Smooth muscle cell (in vitro differentiated cells): ENCODE results near the gene BCAR3. TPM values are rescaled to one million over a fixed set of nuclear protein-coding genes. Genes with fewer than 3 reads are reported as not detected.
"Not testable (repeated sequence)": the region's sequence is repeated elsewhere in the genome, so short reads cannot be mapped to it uniquely, and the experiment has no call there.

Source experiments
- DNase-seq: peaks from one replicate; lab custom pipeline; 2025; ENCODE audit not compliant: unreplicated experiment; lab: John Stamatoyannopoulos, UW
- H2AFZ ChIP-seq: fragments of 200-600 bp; sonication (generic); 2 replicates; pipeline ENCODE4 v1.6.0; 2016; ENCODE audit warnings: antibody characterized with exemption, low read depth, mild to moderate bottlenecking
- H3F3A ChIP-seq: fragments of 200-600 bp; sonication (generic); 2 replicates; pipeline ENCODE4 v1.6.0; 2017; ENCODE audit warnings: antibody characterized with exemption, low read depth
- H3K27ac ChIP-seq: fragments of 200-600 bp; sonication (generic); 2 replicates; pipeline ENCODE4 v1.5.1; 2016; ENCODE audit warnings: low read depth, mild to moderate bottlenecking
- H3K27me3 ChIP-seq: fragments of 200-600 bp; sonication (generic); 2 replicates; pipeline ENCODE4 v1.6.1; 2016; ENCODE audit warnings: low read depth, mild to moderate bottlenecking
- H3K36me3 ChIP-seq: fragments of 200-600 bp; sonication (generic); 2 replicates; pipeline ENCODE4 v1.5.1; 2016; ENCODE audit warnings: low read depth
- H3K4me1 ChIP-seq: fragments of 200-600 bp; sonication (generic); 2 replicates; pipeline ENCODE4 v1.5.1; 2016; ENCODE audit warnings: low read depth
- H3K4me2 ChIP-seq: fragments of 200-600 bp; sonication (generic); 2 replicates; pipeline ENCODE4 v1.6.0; 2016; ENCODE audit warnings: mild to moderate bottlenecking
- H3K4me3 ChIP-seq: fragments of 200-600 bp; sonication (generic); 2 replicates; pipeline ENCODE4 v1.5.1; 2016; ENCODE audit warnings: mild to moderate bottlenecking
- H3K79me2 ChIP-seq: fragments of 200-600 bp; sonication (generic); 2 replicates; pipeline ENCODE4 v1.6.0; 2016; ENCODE audit warnings: low read depth, mild to moderate bottlenecking
- H3K9ac ChIP-seq: fragments of 200-600 bp; sonication (generic); 2 replicates; pipeline ENCODE4 v1.6.0; 2016; ENCODE audit warnings: low read depth
- H3K9me3 ChIP-seq: fragments of 200-600 bp; sonication (generic); replicated peaks from 2 replicates; pipeline ENCODE4 v1.5.1; 2016; ENCODE audit warnings: low read depth
- H4K20me1 ChIP-seq: fragments of 200-600 bp; sonication (generic); 2 replicates; pipeline ENCODE4 v1.6.0; 2016; ENCODE audit warnings: low read depth
- CTCF ChIP-seq: fragments of 200-600 bp; sonication (generic); IDR thresholded peaks from 2 replicates; pipeline ENCODE4 v1.5.1; 2017; ENCODE audit warnings: borderline replicate concordance, mild to moderate bottlenecking, antibody characterized with exemption; ENCODE audit not compliant: insufficient read depth, poor library complexity, severe bottlenecking
- WGBS: methylation state at CpG from one replicate; pipeline ENCODE4 v1.1.7; 2016; ENCODE audit warnings: low lambda C conversion rate; 5-methylcytosine and 5-hydroxymethylcytosine counted together
- polyA plus RNA-seq: library from polyadenylated mRNA; unstranded; fragments of >200 nt; fragmentation: Nextera tagmentation; extraction: Ambion mirVana; gene quantifications from 2 replicates; pipeline ENCODE4 v1.2.1, GENCODE V29; 2016
- total RNA-seq: library from RNA; depleted of rRNA; stranded (reverse); fragments of >200 nt; gene quantifications from 2 replicates; pipeline ENCODE4 v1.2.3, GENCODE V29; 2014

Gene BCAR3
- total and polyA plus RNA-seq, 2 experiments from 2014 or later: 21.4 to 24.9 TPM

DNA sequence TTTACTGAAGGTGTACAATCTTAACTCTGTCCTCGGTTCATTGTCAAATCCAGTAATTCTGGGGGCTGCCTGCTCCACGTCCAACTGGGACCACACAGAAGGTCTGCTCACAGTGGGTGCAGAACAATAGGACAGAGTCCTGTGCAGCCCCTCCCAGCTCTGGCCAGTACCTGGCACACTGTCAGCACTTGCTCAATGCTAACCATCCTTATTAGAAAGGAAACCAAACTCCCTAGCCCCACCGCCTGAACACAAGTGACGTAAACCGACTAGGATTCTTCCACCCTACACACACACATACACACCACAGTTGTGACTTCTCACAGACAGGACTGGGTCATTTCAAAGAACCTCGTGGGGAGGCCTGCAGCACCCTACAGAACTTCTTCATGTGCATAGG is 5.2 kb downstream of the BCAR3 start:
- DNase-seq: no peak
- H3K27ac ChIP-seq: peak overlapping the region; percentile 31
- no peak for TF ChIP-seq CTCF
- no peak overlapping the region for H3K9ac ChIP-seq
- H3K27me3 ChIP-seq: no peaks in the 10 kb centered on the region
- no peak overlapping the region for H3K4me3 ChIP-seq
- WGBS: 86% methylated on average over 6 of the region's 6 CpGs
- peaks cover 4% of the 10 kb centered on the region for H3K36me3 ChIP-seq
- peak overlapping the region; percentile 50 for H3K4me2 ChIP-seq
- H3K4me1 ChIP-seq: peaks cover 35% of the 10 kb centered on the region
- H4K20me1 ChIP-seq: peaks cover 87% of the 10 kb centered on the region
- peaks cover 81% of the 10 kb centered on the region for H3K79me2 ChIP-seq
- H3F3A ChIP-seq: peaks cover 49% of the 10 kb centered on the region
- H2AFZ ChIP-seq: no peak overlapping the region
- no peaks in the 10 kb centered on the region for H3K9me3 ChIP-seq

DNA sequence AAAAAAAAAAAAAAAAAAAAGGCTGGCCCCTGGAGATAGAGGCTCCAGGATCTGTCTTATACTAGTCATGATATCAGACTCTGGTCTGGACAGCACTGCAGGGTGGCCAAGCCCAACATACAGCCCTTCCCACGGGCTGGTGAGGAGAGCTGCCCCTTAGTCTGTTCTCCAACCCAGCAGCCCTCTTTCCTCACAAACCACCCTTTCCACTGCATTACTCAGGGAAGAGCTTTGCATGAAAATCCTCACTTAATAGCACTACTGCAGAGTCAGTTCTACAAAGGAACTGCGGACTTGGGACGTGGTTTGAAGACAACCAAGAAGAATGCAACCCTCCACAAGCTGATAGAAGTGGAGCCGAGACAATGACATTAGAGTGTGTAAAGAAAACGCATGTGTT is 5.7 kb downstream of the BCAR3 start:
- Histone ChIP-seq H3K27me3 (no peaks in the 10 kb centered on the region), H3K79me2 (peaks cover 86% of the 10 kb centered on the region), H3K9me3 (no peaks in the 10 kb centered on the region), H3K4me3 (no peak overlapping the region), H3F3A (peaks cover 52% of the 10 kb centered on the region), H3K27ac (peak overlapping the region; percentile 31), H3K36me3 (peaks cover 4% of the 10 kb centered on the region), H3K4me1 (peaks cover 35% of the 10 kb centered on the region), H2AFZ (no peak overlapping the region), H3K4me2 (peak overlapping the region; percentile 50), H3K9ac (no peak overlapping the region), H4K20me1 (peaks cover 92% of the 10 kb centered on the region)
- WGBS: 39% methylated on average over 5 of the region's 5 CpGs
- TF ChIP-seq CTCF: no peak
- no peak for DNase-seq

DNA sequence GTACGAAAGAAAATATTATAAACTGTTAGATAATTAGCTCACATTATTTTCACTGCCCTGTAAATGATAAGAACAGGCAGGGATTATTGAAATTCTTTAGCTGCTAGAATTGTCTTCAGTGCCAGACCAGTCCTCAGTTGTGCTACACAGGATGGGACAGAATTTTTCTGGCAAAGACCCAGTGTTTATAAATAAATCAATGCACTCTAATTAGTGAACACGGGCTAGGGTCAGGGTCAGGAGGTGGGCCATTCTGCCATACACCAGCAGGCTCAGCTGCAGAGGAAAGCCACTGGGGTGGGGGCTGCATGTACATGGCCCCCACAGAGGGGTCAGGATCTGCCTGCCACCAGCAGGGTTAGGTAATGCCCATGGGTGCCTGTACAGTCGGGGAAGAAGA is 6.4 kb downstream of the BCAR3 start:
- Histone ChIP-seq H3K9ac (no peak overlapping the region), H3K4me1 (peaks cover 35% of the 10 kb centered on the region), H3K27ac (peak overlapping the region; percentile 40), H4K20me1 (peaks cover 95% of the 10 kb centered on the region), H3K4me3 (no peak overlapping the region), H3K9me3 (no peaks in the 10 kb centered on the region), H3K36me3 (peaks cover 4% of the 10 kb centered on the region), H2AFZ (no peak overlapping the region), H3K27me3 (no peaks in the 10 kb centered on the region), H3K4me2 (peak overlapping the region; percentile 50), H3F3A (peaks cover 52% of the 10 kb centered on the region), H3K79me2 (peaks cover 90% of the 10 kb centered on the region)
- no peak for DNase-seq
- 63% methylated on average over 3 of the region's 3 CpGs for WGBS
- no peak for TF ChIP-seq CTCF

GRCh38 chr1:93674071-93674470 is 7.6 kb downstream of the BCAR3 start:
- not testable (repeated sequence) for H3K4me2 ChIP-seq, H2AFZ ChIP-seq, H3K9ac ChIP-seq, H3K36me3 ChIP-seq, H3K9me3 ChIP-seq, H3K4me3 ChIP-seq, DNase-seq, H3K27me3 ChIP-seq
- peaks cover 97% of the 10 kb centered on the region for H3K79me2 ChIP-seq
- peak overlapping the region; percentile 5 for H3K27ac ChIP-seq
- H4K20me1 ChIP-seq: peaks cover 95% of the 10 kb centered on the region
- peaks cover 43% of the 10 kb centered on the region for H3F3A ChIP-seq
- WGBS: 94% methylated on average over 6 of the region's 6 CpGs
- peaks cover 35% of the 10 kb centered on the region for H3K4me1 ChIP-seq
